ENCODE results near the gene TRPC1. TPM values are rescaled to one million over a fixed set of nuclear protein-coding genes. Genes with fewer than 3 reads are reported as not detected.

Gene TRPC1
- total RNA-seq, 2 experiments from 2014 or later: 3.1 to 4.2 TPM

GRCh38 chr3:142732066-142732465, 8.2 kb downstream of the TRPC1 start:
- Histone ChIP-seq H3K27ac (ENCODE audit: low read depth in 1 of 2, low read length in 2 of 2) (no peak overlapping the region), H3K4me1 (ENCODE audit: insufficient read depth, low read length) (no peaks in the 10 kb centered on the region), H3K27me3 (ENCODE audit: control insufficient read depth in 1 of 2, insufficient read depth in 2 of 2, low read length in 2 of 2) (no peaks in the 10 kb centered on the region), H3K9me3 (ENCODE audit: control insufficient read depth in 1 of 2, insufficient read depth in 1 of 2, low read length in 2 of 2) (no peaks in the 10 kb centered on the region), H3K4me3 (ENCODE audit: low read length) (no peak overlapping the region), H3K36me3 (ENCODE audit: insufficient read depth, low read length) (no peaks in the 10 kb centered on the region)
- DNase-seq (no peak), ATAC-seq (ENCODE audit: poor library complexity) (no peak)
- ChIA-PET CTCF (no interaction called here), POLR2A (no interaction called here)
- Mint-ChIP-seq H3K27me3 (no peaks in the 10 kb centered on the region), H3K4me1 (ENCODE audit: low read depth) (no peaks in the 10 kb centered on the region), H3K9me3 (no peaks in the 10 kb centered on the region), H3K4me3 (no peak overlapping the region), H3K36me3 (ENCODE audit: low read depth) (no peaks in the 10 kb centered on the region), H3K27ac (no peak overlapping the region)
- TF ChIP-seq, protein P1, sequence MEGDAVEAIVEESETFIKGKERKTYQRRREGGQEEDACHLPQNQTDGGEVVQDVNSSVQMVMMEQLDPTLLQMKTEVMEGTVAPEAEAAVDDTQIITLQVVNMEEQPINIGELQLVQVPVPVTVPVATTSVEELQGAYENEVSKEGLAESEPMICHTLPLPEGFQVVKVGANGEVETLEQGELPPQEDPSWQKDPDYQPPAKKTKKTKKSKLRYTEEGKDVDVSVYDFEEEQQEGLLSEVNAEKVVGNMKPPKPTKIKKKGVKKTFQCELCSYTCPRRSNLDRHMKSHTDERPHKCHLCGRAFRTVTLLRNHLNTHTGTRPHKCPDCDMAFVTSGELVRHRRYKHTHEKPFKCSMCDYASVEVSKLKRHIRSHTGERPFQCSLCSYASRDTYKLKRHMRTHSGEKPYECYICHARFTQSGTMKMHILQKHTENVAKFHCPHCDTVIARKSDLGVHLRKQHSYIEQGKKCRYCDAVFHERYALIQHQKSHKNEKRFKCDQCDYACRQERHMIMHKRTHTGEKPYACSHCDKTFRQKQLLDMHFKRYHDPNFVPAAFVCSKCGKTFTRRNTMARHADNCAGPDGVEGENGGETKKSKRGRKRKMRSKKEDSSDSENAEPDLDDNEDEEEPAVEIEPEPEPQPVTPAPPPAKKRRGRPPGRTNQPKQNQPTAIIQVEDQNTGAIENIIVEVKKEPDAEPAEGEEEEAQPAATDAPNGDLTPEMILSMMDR (IDR thresholded peaks at IDR 0.05): no peak
- intact Hi-C loops (cut with DNase I, micrococcal nuclease): no loop called here

DNA sequence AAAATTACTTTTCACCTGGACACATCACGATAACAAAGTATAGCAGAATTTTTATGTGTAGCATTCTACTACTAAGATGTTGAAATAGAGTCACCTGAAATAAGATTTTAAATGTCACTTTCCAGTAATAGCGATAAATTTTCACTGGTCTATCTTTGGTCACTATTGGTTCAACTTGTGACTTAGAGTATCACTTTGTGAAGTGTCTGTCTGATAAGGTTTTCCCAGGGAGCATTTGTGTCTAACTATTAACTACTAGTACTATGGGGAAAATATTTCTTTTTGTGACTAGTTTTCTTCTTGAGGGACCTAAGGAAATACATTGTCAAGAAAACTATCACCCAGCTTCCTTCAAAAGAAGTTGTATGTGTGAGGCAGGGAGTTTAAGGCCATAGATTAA, 11.0 kb downstream of the TRPC1 start:
- H3K4me3 Mint-ChIP-seq: no peak overlapping the region
- ATAC-seq (ENCODE audit: poor library complexity) (no peak), DNase-seq (no peak)
- Histone ChIP-seq H3K4me3 (ENCODE audit: low read length) (no peak overlapping the region), H3K27me3 (ENCODE audit: control insufficient read depth in 1 of 2, insufficient read depth in 2 of 2, low read length in 2 of 2) (no peaks in the 10 kb centered on the region), H3K27ac (ENCODE audit: low read depth in 1 of 2, low read length in 2 of 2) (no peak overlapping the region), H3K36me3 (ENCODE audit: insufficient read depth, low read length) (no peaks in the 10 kb centered on the region), H3K9me3 (ENCODE audit: control insufficient read depth in 1 of 2, insufficient read depth in 1 of 2, low read length in 2 of 2) (no peaks in the 10 kb centered on the region), H3K4me1 (ENCODE audit: insufficient read depth, low read length) (no peaks in the 10 kb centered on the region)
- intact Hi-C loops (cut with DNase I, micrococcal nuclease): no loop called here
- no peaks in the 10 kb centered on the region for H3K4me1 Mint-ChIP-seq (ENCODE audit: low read depth)
- ChIA-PET POLR2A (no interaction called here), CTCF (no interaction called here)
- H3K27ac Mint-ChIP-seq: no peak overlapping the region
- no peaks in the 10 kb centered on the region for H3K36me3 Mint-ChIP-seq (ENCODE audit: low read depth)
- no peaks in the 10 kb centered on the region for H3K9me3 Mint-ChIP-seq
- TF ChIP-seq, protein P1 (IDR thresholded peaks at IDR 0.05): no peak
- H3K27me3 Mint-ChIP-seq: no peaks in the 10 kb centered on the region

- intact Hi-C loops (cut with DNase I, micrococcal nuclease): no loop called here
- Mint-ChIP-seq H3K27me3 (no peaks in the 10 kb centered on the region), H3K36me3 (ENCODE audit: low read depth) (no peaks in the 10 kb centered on the region), H3K9me3 (no peaks in the 10 kb centered on the region), H3K27ac (no peak overlapping the region), H3K4me3 (no peak overlapping the region), H3K4me1 (ENCODE audit: low read depth) (no peaks in the 10 kb centered on the region)
- Histone ChIP-seq H3K27me3 (ENCODE audit: control insufficient read depth in 1 of 2, insufficient read depth in 2 of 2, low read length in 2 of 2) (no peaks in the 10 kb centered on the region), H3K27ac (ENCODE audit: low read depth in 1 of 2, low read length in 2 of 2) (no peak overlapping the region), H3K4me3 (ENCODE audit: low read length) (no peak overlapping the region), H3K36me3 (ENCODE audit: insufficient read depth, low read length) (no peaks in the 10 kb centered on the region), H3K9me3 (ENCODE audit: control insufficient read depth in 1 of 2, insufficient read depth in 1 of 2, low read length in 2 of 2) (no peaks in the 10 kb centered on the region), H3K4me1 (ENCODE audit: insufficient read depth, low read length) (no peaks in the 10 kb centered on the region)
- POLR2A ChIA-PET: no interaction called here
- no peak for DNase-seq
- ATAC-seq (ENCODE audit: poor library complexity): no peak
- CTCF ChIA-PET: no interaction called here
- TF ChIP-seq, protein P1 (IDR thresholded peaks at IDR 0.05): no peak
Measured at GRCh38 chr3:142735462-142735861, 11.6 kb downstream of the TRPC1 start.

Measured in CD4-positive, alpha-beta T cell (primary cell).